Endometrial microvascular endothelial cells (primary cell): Measurements from ENCODE around the gene ARHGAP15. TPM values are rescaled to one million over a fixed set of nuclear protein-coding genes. Genes with fewer than 3 reads are reported as not detected.

Source experiments
- in situ Hi-C: cut with HindIII; loops from 2 replicates; pipeline ENCODE4 v1.10.0; 2017; ENCODE audit warnings: low sequenced_read_pairs, low pct_unique_long_range_greater_than_20kb; ENCODE audit errors: inconsistent ontology term
- total RNA-seq: library from RNA; depleted of rRNA; stranded (reverse); fragments of >200 nt; gene quantifications from one replicate; pipeline ENCODE4 v1.2.3, GENCODE V29; 2015; ENCODE audit errors: inconsistent ontology term

ARHGAP15 gene
- total RNA-seq, 1 donor from 2014 or later, result not detected

GRCh38 chr2:143652692-143653091 lies 523.5 kb downstream of the ARHGAP15 start:
- in situ Hi-C loops, result no loop called here

- in situ Hi-C loops, result no loop called here
These were observed 539.0 kb downstream of the ARHGAP15 start for GRCh38 chr2:143668234-143668633.

GRCh38 chr2:143674051-143674450 lies 544.8 kb downstream of the ARHGAP15 start:
- in situ Hi-C loops, result no loop called here

- in situ Hi-C loops, result no loop called here
These were observed 545.8 kb downstream of the ARHGAP15 start for GRCh38 chr2:143675021-143675420.

- in situ Hi-C loops, result no loop called here
These were observed 550.4 kb downstream of the ARHGAP15 start for GRCh38 chr2:143679617-143680016.

- in situ Hi-C loops, result no loop called here
These were observed 551.7 kb downstream of the ARHGAP15 start for GRCh38 chr2:143680885-143681405.

- in situ Hi-C loops, result no loop called here
These were observed 553.3 kb downstream of the ARHGAP15 start for GRCh38 chr2:143682436-143683055.

GRCh38 chr2:143683977-143684376 lies 554.8 kb downstream of the ARHGAP15 start:
- in situ Hi-C loops, result no loop called here

- in situ Hi-C loops, result no loop called here
These were observed 555.5 kb downstream of the ARHGAP15 start for GRCh38 chr2:143684551-143685320.

- in situ Hi-C loops, result no loop called here
These were observed 556.3 kb downstream of the ARHGAP15 start for GRCh38 chr2:143685421-143686078.

- in situ Hi-C loops, result no loop called here
These were observed 557.5 kb downstream of the ARHGAP15 start for GRCh38 chr2:143686585-143687164.

- in situ Hi-C loops, result no loop called here
These were observed 559.0 kb downstream of the ARHGAP15 start for GRCh38 chr2:143688248-143688647.

GRCh38 chr2:143688815-143689214 lies 559.6 kb downstream of the ARHGAP15 start:
- in situ Hi-C loops, result no loop called here

GRCh38 chr2:143689541-143689940 lies 560.3 kb downstream of the ARHGAP15 start:
- in situ Hi-C loops, result no loop called here

GRCh38 chr2:143690235-143690634 lies 561.0 kb downstream of the ARHGAP15 start:
- in situ Hi-C loops, result no loop called here

- in situ Hi-C loops, result no loop called here
These were observed 561.9 kb downstream of the ARHGAP15 start for GRCh38 chr2:143691121-143691520.

GRCh38 chr2:143692162-143692561 lies 562.9 kb downstream of the ARHGAP15 start:
- in situ Hi-C loops, result no loop called here

GRCh38 chr2:143692967-143693366 lies 563.7 kb downstream of the ARHGAP15 start:
- in situ Hi-C loops, result no loop called here

- in situ Hi-C loops, result no loop called here
These were observed 565.1 kb downstream of the ARHGAP15 start for GRCh38 chr2:143694335-143694734.
